GM12878 (cell line): ENCODE data around the gene ALDH6A1. TPM values are rescaled to one million over a fixed set of nuclear protein-coding genes. Genes with fewer than 3 reads are reported as not detected.

Experiments used
- ATAC-seq: fragments of 200-7000 bp; cut with Tn5 transposase; 3 replicates; pipeline ENCODE4 v1.9.1; 2020; ENCODE audit warnings: mild to moderate bottlenecking, moderate library complexity
- BruUV-seq: library from RNA; stranded (reverse); fragments of 400-500 nt; replicated peaks from 2 replicates; lab custom pipeline; 2021; lab: Mats Ljungman, UMichigan
- CTCF ChIA-PET: fragments of 300-600 bp; sonication (Branson Sonifier 250); formaldehyde crosslinking; extraction: SDS; loops from one replicate; lab custom pipeline; 2021; ENCODE audit warnings: inconsistent platforms; lab: Yijun Ruan, JAX
- POLR2A ChIA-PET: fragments of 350-600 bp; formaldehyde crosslinking; extraction: SDS; loops from one replicate; lab custom pipeline; 2021; ENCODE audit warnings: inconsistent platforms; lab: Charles Lee
- RAD21 ChIA-PET: fragments of 300-600 bp; sonication (Branson Sonifier 250); formaldehyde crosslinking; loops from one replicate; lab custom pipeline; 2023; ENCODE audit warnings: antibody characterized with exemption; ENCODE audit not compliant: unreplicated experiment; lab: Charles Lee
- SMC1A ChIA-PET: fragments of 300-600 bp; sonication (Branson Sonifier 250); formaldehyde crosslinking; loops from one replicate; lab custom pipeline; 2023; ENCODE audit not compliant: unreplicated experiment, uncharacterized antibody; lab: Charles Lee
- DNase-seq: peaks from one replicate; pipeline ENCODE4 v3.0.0-alpha.2; 2011; ENCODE audit warnings: low read depth, low spot score
- FAIRE-seq: peaks from 3 replicates; lab custom pipeline; 2011; peaks lifted over from hg19 to GRCh38; lab: Jason Lieb, UNC
- H2AFZ ChIP-seq: 2 replicates; pipeline ENCODE4 v1.6.0; 2011; ENCODE audit warnings: low read depth, low read length, control low read depth; ENCODE audit not compliant: control insufficient read depth
- H3K27ac ChIP-seq: 2 replicates; pipeline ENCODE4 v1.5.1; 2011; ENCODE audit warnings: control low read depth; ENCODE audit not compliant: control insufficient read depth, insufficient read depth
- H3K27me3 ChIP-seq, 2 experiments: replicated peaks in 1 of 2; 2 replicates each; pipeline versions ENCODE4 v1.6.0 to v1.6.1; 2011; ENCODE audit warnings: low read length in 1 of 2; ENCODE audit not compliant: control insufficient read depth in 2 of 2, insufficient read depth in 2 of 2
- H3K36me3 ChIP-seq, 2 experiments: 2 replicates each; pipeline ENCODE4 v1.5.1; 2011; ENCODE audit warnings: low read length in 1 of 2; ENCODE audit not compliant: control insufficient read depth in 2 of 2, insufficient read depth in 2 of 2
- H3K4me1 ChIP-seq: 2 replicates; pipeline ENCODE4 v1.6.1; 2011; ENCODE audit warnings: mild to moderate bottlenecking, low read length, moderate library complexity, mixed read lengths; ENCODE audit not compliant: control insufficient read depth, insufficient read depth
- H3K4me2 ChIP-seq: 2 replicates; pipeline ENCODE4 v1.6.0; 2011; ENCODE audit warnings: control low read depth; ENCODE audit not compliant: control insufficient read depth, insufficient read depth
- H3K4me3 ChIP-seq: fragments of 200-600 bp; sonication (generic); 2 replicates; pipeline ENCODE4 v1.5.1; 2016
- H3K79me2 ChIP-seq: 2 replicates; pipeline ENCODE4 v1.6.0; 2011; ENCODE audit warnings: low read length; ENCODE audit not compliant: control insufficient read depth, insufficient read depth
- H3K9ac ChIP-seq: 2 replicates; pipeline ENCODE4 v1.8.0; 2011; ENCODE audit warnings: low read length, control low read depth, mixed read lengths; ENCODE audit not compliant: control insufficient read depth, insufficient read depth
- H3K9me3 ChIP-seq: replicated peaks from 3 replicates; pipeline ENCODE4 v1.5.1; 2011; ENCODE audit warnings: mild to moderate bottlenecking, low read length; ENCODE audit not compliant: control insufficient read depth, insufficient read depth
- H4K20me1 ChIP-seq: 2 replicates; pipeline ENCODE4 v1.6.0; 2011; ENCODE audit not compliant: control insufficient read depth, insufficient read depth
- BRCA1 ChIP-seq: IDR thresholded peaks from 2 replicates; pipeline ENCODE4 v1.6.1; 2011; ENCODE audit warnings: low read depth, low read length, improper control_type of control experiment
- CBFB ChIP-seq: IDR thresholded peaks from 2 replicates; pipeline ENCODE4 v1.6.1; 2016; ENCODE audit warnings: antibody characterized with exemption, low read depth
- CEBPB ChIP-seq, 2 experiments: fragments of 150-350 bp in 1 of 2; IDR thresholded peaks; 2 replicates each; pipeline ENCODE4 v1.6.1; 2012 to 2014; ENCODE audit warnings: low read depth in 2 of 2, low read length in 2 of 2, borderline replicate concordance in 1 of 2, inconsistent platforms in 1 of 2
- CHD1 ChIP-seq: IDR thresholded peaks from 2 replicates; pipeline ENCODE4 v1.6.1; 2012; ENCODE audit warnings: low read depth, low read length, improper control_type of control experiment
- DPF2 ChIP-seq: fragments of 450-650 bp; IDR thresholded peaks from 2 replicates; pipeline ENCODE4 v1.6.1; 2017; ENCODE audit warnings: mild to moderate bottlenecking
- EGR1 ChIP-seq, 2 experiments: IDR thresholded peaks; 1 replicate in 1 of 2; 2 replicates in 1 of 2; pipeline ENCODE4 v1.6.1; 2011 to 2012; ENCODE audit warnings: low read depth in 2 of 2, low read length in 2 of 2, borderline replicate concordance in 1 of 2, mild to moderate bottlenecking in 1 of 2, moderate library complexity in 1 of 2
- FOS ChIP-seq: IDR thresholded peaks from 3 replicates; pipeline ENCODE4 v1.6.1; 2011; ENCODE audit warnings: borderline replicate concordance; ENCODE audit not compliant: insufficient read length; ENCODE audit errors: extremely low read depth
- FOXK2 ChIP-seq: fragments of 450-650 bp; IDR thresholded peaks from 2 replicates; pipeline ENCODE4 v1.6.1; 2017; ENCODE audit warnings: mild to moderate bottlenecking, moderate library complexity
- NBN ChIP-seq: fragments of 450-650 bp; IDR thresholded peaks from 2 replicates; pipeline ENCODE4 v1.6.1; 2016
- NFIC ChIP-seq: IDR thresholded peaks from 2 replicates; pipeline ENCODE4 v1.6.1; 2012; ENCODE audit warnings: low read depth, mild to moderate bottlenecking, inconsistent platforms, low read length, moderate library complexity
- NR2F1 ChIP-seq: fragments of 450-650 bp; conservative IDR thresholded peaks from 2 replicates; pipeline ENCODE4 v1.6.1; 2017; ENCODE audit warnings: mild to moderate bottlenecking
- POLR2A ChIP-seq: IDR thresholded peaks from 2 replicates; pipeline ENCODE4 v1.6.1; 2011; ENCODE audit warnings: low read depth, mild to moderate bottlenecking, low read length
- SMAD5 ChIP-seq: IDR thresholded peaks from 2 replicates; pipeline ENCODE4 v1.6.1; 2016; ENCODE audit warnings: antibody characterized with exemption, low read depth
- YBX1 ChIP-seq: fragments of 450-650 bp; IDR thresholded peaks from 2 replicates; pipeline ENCODE4 v1.6.1; 2016; ENCODE audit warnings: antibody characterized with exemption
- ZBED1 ChIP-seq: IDR thresholded peaks from 2 replicates; pipeline ENCODE4 v1.6.1; 2016; ENCODE audit warnings: borderline replicate concordance
- WGBS: methylation state at CpG from one replicate; pipeline ENCODE4 v1.1.6; 2016; ENCODE audit warnings: low lambda C conversion rate; ENCODE audit not compliant: insufficient replicate concordance, insufficient coverage; ENCODE audit errors: missing lambda C conversion rate; 5-methylcytosine and 5-hydroxymethylcytosine counted together
- in situ Hi-C: fragments of 300-500 bp; cut with MboI; formaldehyde crosslinking; loops from 9 replicates; pipeline ENCODE4 v1.14.3; 2018; ENCODE audit warnings: mixed read lengths
- intact Hi-C: fragments of 100-400 bp; cut with micrococcal nuclease; formaldehyde crosslinking; loops from one replicate; pipeline ENCODE4 v1.14.2; 2022; ENCODE audit not compliant: unreplicated experiment
- polyA plus RNA-seq, 11 experiments: library from polyadenylated mRNA; depleted of rRNA in 4 of 11; unstranded in 6 of 11; stranded (reverse) in 5 of 11; fragments of >200 nt; fragmentation: Nextera tagmentation in 4 of 11; fragmentation: Illumina TruSeq in 1 of 11; extraction: Ambion mirVana in 4 of 11; extraction: Trizol in 1 of 11; gene quantifications; 1 replicate in 1 of 11; 2 replicates in 10 of 11; pipeline versions ENCODE4 v1.2.1 to v1.2.3, GENCODE V29; 2011 to 2016; ENCODE audit warnings: inconsistent platforms in 2 of 11, missing spikeins in 2 of 11, low read depth in 1 of 11
- total RNA-seq, 4 experiments: library from RNA; depleted of rRNA in 3 of 4; stranded (reverse); fragments of >200 nt in 3 of 4; fragmentation: Illumina TruSeq in 1 of 4; extraction: Trizol in 1 of 4; gene quantifications; 2 replicates each; pipeline versions ENCODE4 v1.2.1 to v1.2.3, GENCODE V29; 2013 to 2021
- TF ChIP-seq, protein P1 (sequence below): fragments of 450-650 bp; IDR thresholded peaks from 2 replicates; pipeline ENCODE4 v1.6.1; 2017; ENCODE audit warnings: mild to moderate bottlenecking, moderate library complexity
- TF ChIP-seq, protein P2 (sequence below): IDR thresholded peaks from 2 replicates; pipeline ENCODE4 v1.6.1; 2012; ENCODE audit warnings: low read depth, low read length, improper control_type of control experiment

Gene ALDH6A1
- total and polyA plus RNA-seq, 10 of the 15 experiments (the other 5 are each of a cell fraction or from before 2014, with no cell fraction given): 6.3 to 23.4 (median 9.8) TPM

DNA sequence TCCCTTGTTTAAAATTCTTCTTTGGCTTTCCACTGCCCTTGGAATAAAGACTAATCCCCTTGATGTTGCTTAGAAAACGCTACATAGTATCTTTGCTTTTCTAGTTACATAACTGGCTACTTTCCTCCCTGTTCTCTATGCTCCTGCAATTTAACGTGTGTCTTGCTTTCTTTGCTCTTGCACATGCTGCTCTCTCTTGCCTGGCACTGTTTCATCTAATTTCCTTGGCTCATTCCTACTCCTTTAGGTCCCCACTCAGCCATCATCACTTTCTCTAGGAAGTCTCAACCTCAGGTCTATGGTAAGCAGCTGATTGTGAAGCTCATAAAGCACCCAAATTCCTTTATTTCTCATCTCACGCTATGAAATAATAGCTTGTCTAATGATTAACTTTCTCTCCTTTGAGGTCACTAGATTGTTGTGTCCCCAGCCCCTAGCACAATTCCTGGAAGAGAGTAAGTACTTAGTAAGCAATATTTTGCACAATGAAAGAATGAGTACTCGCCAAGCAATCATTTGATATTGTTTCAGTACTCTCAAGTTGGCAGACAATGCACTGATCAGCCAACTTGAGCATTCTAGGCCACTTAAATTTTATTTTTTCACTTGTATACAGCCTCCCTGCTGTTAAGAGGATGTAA lies 3.3 kb downstream of the ALDH6A1 start:
- Histone ChIP-seq H4K20me1 (no peaks in the 10 kb centered on the region), H3K27ac (no peak overlapping the region), H3K9ac (no peak overlapping the region), H3K4me2 (no peak overlapping the region), H3K4me1 (peaks cover 4% of the 10 kb centered on the region), H3K36me3 (no peaks in the 10 kb centered on the region), H2AFZ (no peak overlapping the region), H3K4me3 (no peak overlapping the region), H3K79me2 (peaks cover 11% of the 10 kb centered on the region), H3K27me3 (no peaks in the 10 kb centered on the region), H3K9me3 (no peaks in the 10 kb centered on the region)
- ChIA-PET RAD21 (interaction anchor here (0.7 kb wide), 1 partner anchor 1154 kb away, joined by 3 read pairs; no protein-coding TSS in a partner anchor), POLR2A (no interaction called here), SMC1A (no interaction called here), CTCF (interaction anchor here (0.5 kb wide), 1 partner anchor 84 kb away, joined by 3 read pairs; no protein-coding TSS in a partner anchor)
- BruUV-seq: no TSS peak
- FAIRE-seq: no peak
- TF ChIP-seq YBX1: no peak
- TF ChIP-seq FOS: no peak
- TF ChIP-seq FOXK2: no peak
- no peak for TF ChIP-seq CEBPB (IDR thresholded peaks at IDR 0.05; ENCODE audit: borderline replicate concordance in 1 of 2, low read depth in 2 of 2, low read length in 2 of 2)
- TF ChIP-seq ZBED1: no peak
- TF ChIP-seq NR2F1: no peak
- TF ChIP-seq, protein P1, sequence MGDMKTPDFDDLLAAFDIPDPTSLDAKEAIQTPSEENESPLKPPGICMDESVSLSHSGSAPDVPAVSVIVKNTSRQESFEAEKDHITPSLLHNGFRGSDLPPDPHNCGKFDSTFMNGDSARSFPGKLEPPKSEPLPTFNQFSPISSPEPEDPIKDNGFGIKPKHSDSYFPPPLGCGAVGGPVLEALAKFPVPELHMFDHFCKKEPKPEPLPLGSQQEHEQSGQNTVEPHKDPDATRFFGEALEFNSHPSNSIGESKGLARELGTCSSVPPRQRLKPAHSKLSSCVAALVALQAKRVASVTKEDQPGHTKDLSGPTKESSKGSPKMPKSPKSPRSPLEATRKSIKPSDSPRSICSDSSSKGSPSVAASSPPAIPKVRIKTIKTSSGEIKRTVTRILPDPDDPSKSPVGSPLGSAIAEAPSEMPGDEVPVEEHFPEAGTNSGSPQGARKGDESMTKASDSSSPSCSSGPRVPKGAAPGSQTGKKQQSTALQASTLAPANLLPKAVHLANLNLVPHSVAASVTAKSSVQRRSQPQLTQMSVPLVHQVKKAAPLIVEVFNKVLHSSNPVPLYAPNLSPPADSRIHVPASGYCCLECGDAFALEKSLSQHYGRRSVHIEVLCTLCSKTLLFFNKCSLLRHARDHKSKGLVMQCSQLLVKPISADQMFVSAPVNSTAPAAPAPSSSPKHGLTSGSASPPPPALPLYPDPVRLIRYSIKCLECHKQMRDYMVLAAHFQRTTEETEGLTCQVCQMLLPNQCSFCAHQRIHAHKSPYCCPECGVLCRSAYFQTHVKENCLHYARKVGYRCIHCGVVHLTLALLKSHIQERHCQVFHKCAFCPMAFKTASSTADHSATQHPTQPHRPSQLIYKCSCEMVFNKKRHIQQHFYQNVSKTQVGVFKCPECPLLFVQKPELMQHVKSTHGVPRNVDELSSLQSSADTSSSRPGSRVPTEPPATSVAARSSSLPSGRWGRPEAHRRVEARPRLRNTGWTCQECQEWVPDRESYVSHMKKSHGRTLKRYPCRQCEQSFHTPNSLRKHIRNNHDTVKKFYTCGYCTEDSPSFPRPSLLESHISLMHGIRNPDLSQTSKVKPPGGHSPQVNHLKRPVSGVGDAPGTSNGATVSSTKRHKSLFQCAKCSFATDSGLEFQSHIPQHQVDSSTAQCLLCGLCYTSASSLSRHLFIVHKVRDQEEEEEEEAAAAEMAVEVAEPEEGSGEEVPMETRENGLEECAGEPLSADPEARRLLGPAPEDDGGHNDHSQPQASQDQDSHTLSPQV: no peak
- TF ChIP-seq SMAD5: no peak
- TF ChIP-seq CBFB: no peak
- TF ChIP-seq NBN: no peak
- no peak for TF ChIP-seq POLR2A
- TF ChIP-seq DPF2: no peak
- TF ChIP-seq NFIC: no peak
- no peak for TF ChIP-seq EGR1 (IDR thresholded peaks at IDR 0.05; ENCODE audit: borderline replicate concordance in 1 of 2, low read depth in 2 of 2, low read length in 2 of 2)
- TF ChIP-seq CHD1: no peak
- no peak for TF ChIP-seq BRCA1
- TF ChIP-seq, protein P2, sequence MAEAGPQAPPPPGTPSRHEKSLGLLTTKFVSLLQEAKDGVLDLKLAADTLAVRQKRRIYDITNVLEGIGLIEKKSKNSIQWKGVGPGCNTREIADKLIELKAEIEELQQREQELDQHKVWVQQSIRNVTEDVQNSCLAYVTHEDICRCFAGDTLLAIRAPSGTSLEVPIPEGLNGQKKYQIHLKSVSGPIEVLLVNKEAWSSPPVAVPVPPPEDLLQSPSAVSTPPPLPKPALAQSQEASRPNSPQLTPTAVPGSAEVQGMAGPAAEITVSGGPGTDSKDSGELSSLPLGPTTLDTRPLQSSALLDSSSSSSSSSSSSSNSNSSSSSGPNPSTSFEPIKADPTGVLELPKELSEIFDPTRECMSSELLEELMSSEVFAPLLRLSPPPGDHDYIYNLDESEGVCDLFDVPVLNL: no peak
- DNase-seq: no peak
- 69% methylated on average over 4 of the region's 4 CpGs for WGBS
- in situ Hi-C loops: no loop called here
- intact Hi-C loops: no loop called here
- ATAC-seq: no peak
